ENCODE data around the gene PSME4.
A peak's percentile ranks its signal among the peaks of the same experiment; 100 is the strongest.
"Not testable (repeated sequence)": the region's sequence is repeated elsewhere in the genome, so short reads cannot be mapped to it uniquely, and the experiment has no call there.

Gene PSME4

DNA sequence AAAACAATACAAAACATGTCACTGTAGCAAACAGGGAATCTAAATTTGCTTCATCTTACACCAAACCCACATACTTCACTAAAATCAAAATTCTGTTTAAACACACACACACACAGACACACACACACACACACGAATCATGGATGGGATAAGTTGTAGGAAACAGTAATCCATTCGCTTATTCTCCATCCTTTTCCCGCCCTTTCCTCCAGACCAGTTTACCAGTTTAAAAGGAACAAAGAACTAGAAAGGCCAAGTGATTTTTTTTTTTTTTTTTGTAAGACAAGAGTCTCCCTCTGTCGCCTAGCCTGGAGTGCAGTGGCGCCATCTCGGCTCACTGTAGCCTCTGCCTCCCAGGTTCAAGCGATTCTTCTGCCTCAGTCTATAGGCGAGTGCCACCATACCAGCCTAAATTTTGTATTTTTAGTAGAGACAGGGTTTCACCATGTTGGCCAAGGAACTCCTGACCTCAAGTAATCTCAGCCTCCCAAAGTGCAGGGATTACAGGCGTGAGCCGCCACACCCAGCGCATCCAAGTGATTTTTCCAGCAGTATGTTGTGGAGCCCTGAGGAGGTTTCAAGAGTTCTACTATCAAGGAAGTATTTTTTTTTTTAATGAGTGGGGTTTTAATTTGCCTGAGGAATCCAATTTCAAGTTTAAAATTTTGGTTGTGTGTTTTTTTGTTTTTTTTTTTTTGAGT, 5.7 kb downstream of the PSME4 start:
- DNase-seq (ENCODE audit: low spot score): no peak

DNA sequence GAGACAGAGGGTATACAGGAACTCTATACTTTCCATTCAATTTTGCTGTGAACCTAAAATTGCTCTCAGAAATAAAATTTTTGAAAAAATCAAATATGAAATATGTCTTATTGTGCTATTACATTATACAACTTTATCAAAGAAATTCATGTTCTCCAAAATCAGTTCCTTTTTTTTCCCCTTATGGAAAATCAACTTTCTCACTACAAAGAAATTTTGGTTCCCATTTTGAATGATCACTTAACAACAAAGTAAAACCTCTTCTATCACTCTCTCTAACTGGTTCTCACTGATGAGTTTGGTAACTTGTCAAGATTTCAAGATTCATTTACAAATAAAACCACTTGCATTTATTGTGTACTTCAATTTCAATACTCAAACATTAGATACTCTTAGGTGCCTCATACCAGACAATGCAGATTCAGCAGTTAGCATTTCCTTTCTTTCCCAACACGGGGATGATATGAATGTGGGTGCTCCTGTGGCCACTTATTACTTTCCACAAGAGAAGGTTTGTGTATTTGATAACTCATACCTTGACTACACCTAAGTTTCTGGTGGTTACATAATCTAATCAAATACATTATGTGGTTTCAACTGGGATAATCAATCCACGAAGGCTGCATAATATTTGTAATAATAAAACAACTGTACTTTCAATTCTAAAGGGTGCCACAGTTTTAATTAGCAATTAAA, 6.4 kb downstream of the PSME4 start:
- DNase-seq (ENCODE audit: low spot score): no peak

DNA sequence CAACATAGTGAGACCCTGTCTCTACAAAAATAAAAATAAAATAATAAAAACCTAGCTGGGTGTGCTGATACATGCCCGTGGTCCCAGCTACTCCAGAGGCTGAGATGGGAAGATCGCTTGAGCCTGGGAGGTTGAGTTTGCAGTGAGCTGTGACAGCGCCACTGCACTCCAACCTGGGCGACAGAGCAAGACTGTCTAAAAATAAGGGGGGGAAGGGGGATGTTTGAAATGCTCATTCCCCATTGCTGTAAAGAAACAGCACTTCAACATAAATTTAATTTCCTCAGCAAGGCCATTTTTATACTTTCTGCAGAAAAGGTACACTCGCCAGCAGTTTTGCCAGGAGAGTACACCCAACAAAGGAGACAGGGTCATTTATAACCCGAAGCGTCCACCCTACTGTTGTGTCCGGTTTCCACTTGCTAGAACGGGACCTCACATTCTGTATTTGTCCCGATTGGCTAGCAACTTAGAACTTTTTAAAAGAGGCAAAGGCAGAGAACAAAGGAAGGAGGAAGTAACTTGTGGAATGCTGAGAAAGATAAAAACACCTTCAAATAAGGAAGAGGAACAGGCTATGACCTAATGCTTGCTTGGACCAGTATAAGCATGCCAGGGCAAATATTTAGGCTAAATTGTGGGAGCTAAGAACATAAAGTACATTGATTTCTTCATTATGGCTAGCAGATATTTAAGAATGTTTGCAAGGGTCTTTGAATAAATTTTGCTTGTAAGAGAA, 9.1 kb downstream of the PSME4 start:
- not testable (repeated sequence) for DNase-seq (ENCODE audit: low spot score)

DNA sequence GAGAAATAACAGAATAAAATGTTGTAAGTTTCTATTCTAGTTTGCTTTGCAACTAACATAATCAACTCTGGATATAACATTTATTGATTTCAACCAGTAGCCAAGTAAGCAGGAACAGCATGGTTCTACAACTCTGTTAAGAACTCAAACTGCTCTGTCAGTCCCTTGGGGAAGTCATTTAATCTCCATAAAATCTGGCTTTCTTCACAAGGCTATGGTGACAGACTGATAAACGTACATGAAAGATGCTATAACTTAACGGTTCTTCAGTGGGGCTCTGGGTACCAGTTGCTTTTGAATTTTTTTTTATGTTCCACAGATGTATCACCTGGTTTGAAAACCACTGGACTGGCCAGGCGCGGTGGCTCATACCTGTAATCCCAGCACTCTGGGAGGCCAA, 10.3 kb downstream of the PSME4 start:
- no peak for DNase-seq (ENCODE audit: low spot score)

DNA sequence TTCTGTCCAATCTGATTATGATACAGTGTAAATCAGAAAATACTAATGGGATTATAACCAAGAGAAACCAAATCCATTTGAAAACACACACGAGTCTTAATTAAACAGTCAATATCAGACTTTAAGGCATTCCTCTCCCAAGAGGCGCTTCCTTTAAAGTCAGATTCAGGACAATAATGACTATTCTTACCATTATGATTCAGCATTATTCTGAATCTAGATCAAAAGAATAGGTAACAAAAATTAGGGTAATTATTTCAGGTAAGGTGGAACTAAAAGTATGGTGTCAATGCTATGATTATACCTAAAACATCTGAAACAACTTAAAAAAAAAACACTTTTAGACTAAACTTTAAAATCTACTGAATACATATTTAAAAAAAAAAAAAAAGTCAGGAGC, 12.3 kb downstream of the PSME4 start:
- DNase-seq (ENCODE audit: low spot score): no peak

DNA sequence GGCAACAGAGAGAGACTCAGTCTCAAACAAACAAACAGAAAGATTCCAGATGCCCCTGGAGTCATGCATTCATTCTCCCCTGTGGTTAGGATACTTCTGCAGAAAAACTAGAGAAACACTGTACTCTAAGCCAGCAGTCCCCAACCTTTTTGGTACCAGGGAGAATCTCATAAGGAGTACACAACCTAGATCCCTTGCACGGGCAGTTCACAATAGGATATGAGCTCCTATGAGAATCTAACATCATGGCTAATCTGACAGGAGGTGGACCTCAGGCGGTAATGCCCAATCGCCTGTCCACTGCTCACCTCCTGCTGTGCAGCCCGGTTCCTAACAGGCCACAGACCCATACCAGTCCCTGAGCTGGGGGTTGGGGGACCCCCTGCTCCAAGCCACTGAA, 18.3 kb downstream of the PSME4 start:
- DNase-seq (ENCODE audit: low spot score): no peak

DNA sequence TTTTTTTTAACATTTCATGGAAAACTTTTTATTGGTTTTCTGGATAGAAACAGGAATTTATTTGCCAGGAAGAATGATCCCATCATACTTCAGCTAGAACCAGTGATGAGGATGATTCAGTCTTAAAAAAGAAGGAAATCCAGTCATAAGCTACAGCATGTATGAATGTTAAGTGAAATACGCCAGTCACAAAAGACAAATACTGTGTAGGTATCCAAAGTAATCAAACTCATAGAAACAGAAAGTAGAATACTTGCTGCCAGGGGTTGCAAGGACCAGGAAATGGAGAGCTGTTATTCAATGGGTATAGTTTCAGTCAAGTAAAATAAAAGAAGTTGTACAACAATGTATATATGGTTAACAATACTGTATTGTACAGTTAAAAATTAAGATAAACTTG, 21.3 kb downstream of the PSME4 start:
- DNase-seq (ENCODE audit: low spot score): no peak

DNA sequence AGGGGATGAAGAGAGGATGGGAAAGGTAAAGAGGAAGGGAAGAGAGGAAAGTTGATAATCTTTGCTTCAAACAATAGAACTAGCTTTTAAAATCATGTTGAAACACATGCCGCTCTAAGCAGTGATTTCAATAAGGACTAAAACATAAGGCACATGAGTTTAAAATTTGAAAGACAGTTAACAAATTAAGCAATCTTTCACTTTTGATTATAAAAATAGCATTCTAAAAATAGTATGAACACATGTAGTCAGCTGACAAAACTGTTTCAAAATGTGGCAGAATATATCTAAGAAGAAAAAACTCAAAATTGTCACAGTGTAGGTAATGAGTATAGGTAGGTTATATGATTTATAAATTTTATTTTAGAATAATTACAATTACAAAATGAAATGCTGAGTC, 25.3 kb downstream of the PSME4 start:
- DNase-seq (ENCODE audit: low spot score): no peak

DNA sequence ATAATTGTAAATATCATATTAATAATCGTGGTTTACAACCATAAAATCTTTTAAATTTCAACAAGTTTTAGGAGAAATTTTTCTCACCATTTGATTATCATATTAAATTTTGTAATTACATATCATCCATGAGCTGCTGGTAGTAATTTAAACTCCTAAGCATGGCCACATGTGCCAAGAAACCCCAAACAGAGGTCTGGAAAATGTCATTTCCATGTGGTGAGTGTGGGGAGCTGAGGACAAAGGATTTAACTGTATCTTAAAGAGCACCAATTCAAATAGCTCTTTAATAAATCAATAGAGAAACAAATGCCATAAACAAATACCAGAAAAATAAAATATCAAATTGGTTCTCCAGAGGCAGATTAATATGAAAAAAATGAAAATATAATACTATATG, 26.3 kb downstream of the PSME4 start:
- no peak for DNase-seq (ENCODE audit: low spot score)

DNA sequence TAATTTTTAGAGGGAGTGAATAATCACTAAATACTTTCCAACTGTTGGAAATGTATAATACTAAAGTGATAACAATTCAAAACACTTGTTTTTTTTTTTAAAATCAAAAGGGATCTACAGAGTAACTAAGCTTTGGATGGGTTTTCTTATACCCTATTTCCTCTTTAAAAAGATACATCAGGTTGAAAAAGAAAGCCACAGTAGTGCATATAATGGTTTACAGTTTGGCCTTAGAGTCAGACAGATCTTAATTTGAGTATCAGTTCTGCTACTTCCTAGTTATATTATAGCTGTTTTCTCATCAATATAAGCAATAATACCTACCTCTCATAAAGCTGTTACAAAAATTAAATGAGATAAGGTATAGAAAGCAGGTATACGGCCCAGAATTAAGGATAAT, 28.5 kb downstream of the PSME4 start:
- DNase-seq (ENCODE audit: low spot score): no peak

DNA sequence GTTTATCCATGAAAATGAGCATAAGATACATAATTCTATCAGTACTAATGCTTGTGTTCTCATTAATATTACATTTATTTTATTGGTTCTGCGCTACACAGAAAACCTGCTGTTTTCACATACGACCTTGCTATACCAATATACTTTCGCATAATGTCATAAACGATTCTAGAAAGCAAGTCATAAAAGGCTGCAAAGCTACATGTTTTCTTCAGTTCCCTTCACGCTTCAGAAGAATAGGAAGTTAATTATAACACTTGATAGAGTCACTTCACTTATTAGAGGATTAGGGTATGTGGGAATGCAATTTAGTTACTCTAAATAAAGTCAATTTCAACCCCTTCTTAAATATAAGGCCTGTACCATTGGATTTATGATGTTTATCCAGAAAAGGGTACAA, 29.0 kb downstream of the PSME4 start:
- no peak for DNase-seq (ENCODE audit: low spot score)

DNA sequence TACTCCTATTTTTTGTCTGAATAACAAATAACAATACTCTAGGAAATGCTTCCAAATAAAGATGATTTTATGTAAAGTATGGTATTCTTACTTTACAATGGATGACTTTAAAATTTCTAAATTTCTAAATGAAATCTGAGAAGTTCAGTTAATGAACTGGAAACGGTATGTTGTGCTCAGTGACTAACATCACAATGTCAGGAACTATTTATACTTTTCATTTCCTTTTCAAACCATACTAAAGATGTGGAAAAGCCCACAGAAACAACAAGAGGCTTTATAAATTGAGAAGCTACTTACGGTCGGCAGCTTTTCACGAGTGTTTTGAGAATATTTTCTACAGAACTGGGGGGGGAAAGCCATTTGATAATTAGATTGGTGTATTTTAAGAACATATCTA, 31.1 kb downstream of the PSME4 start:
- DNase-seq (ENCODE audit: low spot score): peak; percentile 4

DNA sequence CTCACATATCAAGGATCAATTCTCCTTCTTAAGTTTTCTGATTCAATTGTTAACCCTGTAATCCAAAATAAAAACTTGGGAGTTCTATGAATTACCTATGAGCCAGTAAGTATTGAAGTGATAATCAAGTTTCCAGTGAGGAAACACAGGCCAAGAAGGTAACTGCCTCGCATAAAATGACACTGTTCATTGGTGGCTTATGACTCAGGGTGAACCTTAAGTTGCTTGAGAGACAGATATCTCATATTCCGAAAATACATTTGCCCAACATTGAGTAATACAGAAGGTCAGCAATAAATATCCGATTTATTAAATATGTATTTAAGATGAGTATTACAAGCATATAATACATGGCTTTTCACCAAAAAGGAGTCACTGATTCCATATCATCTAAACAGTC, 31.9 kb downstream of the PSME4 start:
- DNase-seq (ENCODE audit: low spot score): no peak

DNA sequence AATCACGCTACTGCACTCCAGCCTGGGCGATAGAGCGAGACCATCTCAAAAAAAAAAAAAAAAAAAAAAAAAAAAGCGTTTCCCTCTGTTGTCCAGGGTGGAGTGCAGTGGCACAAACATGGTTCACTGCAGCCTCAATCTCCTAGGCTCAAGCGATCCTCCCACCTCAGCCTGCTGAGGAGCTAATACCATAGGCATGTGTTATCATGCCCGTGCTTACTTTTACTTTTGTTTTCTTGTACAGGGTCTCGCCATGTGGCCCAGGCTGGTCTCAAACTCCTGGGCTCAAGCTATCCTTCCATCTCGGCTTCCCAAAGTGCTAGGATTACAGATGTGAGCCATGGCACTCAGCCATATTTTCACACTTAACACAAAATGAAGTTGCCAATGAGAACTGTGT, 37.5 kb downstream of the PSME4 start:
- DNase-seq (ENCODE audit: low spot score): no peak

DNA sequence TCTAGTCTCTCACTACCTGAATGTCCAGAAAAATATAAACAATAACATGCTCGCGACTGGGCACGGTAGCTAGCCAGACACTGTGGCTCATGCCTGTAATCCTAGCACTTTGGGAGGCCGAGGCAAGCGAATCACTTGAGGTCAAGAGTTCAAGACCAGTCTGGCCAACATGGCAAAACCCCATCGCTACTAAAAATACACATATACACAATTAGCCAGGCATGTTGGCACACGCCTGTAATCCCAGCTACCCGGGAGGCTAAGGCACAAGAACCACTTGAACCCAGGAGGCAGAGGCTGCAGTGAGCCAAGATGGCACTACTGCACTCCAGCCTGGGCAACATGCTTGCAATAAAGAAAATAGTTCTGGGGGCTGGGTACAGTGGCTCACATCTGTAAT, 44.5 kb downstream of the PSME4 start:
- DNase-seq (ENCODE audit: low spot score): not testable (repeated sequence)

DNA sequence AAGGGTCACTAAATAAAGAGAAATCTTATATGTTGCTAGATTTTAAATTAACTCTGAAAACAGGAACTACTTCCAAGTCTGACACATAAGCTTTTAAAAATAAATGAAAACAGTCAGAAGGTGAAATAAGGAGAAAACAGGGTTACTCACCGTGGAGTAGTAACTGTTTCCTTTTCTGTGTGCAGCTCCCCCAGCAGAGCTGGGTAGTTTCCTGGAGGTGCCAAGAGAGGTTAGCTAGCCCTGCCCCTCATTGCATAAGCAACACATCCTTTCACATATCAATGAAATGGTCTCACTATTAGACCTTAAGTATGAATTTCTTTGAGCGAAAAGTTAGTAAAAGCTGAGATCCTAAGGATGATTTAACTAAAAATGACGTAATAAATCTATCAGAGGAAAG, 57.1 kb downstream of the PSME4 start:
- peak; percentile 37 for DNase-seq (ENCODE audit: low spot score)

DNA sequence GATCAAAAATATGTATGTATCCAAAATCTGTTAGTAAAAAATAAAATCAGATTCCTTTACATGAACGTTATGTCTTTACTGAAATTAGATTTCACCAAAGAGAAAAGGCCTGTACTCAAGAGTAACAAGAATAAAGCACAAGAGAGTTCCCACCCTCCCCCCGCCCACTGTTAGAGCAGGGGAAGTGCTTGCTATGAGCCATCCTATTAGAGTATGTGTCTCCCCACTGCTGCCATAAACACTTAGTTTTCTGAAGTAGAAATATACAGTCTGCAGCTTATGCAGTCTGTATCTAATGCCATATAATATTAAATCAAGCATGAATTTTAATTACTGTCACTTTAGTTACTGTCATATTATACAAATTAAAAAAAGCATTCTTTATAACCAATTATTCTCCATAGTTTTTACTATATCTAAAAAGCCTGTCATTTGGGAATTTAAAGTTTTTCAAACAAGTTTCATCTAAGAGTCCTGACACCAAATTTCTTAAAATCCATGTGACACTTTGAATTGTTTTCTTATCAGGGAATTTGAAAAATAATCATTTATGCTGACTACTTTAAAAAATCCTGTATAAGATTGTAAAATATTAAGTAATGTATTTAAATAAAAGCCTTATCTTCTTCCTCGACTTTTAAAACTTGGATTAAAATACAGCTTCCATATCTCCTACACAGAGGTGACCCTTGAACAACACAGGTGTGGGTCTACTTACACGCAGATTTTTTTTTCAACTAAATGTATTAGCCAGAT, 59.2 kb downstream of the PSME4 start:
- DNase-seq (ENCODE audit: low spot score): peak; percentile 2

DNA sequence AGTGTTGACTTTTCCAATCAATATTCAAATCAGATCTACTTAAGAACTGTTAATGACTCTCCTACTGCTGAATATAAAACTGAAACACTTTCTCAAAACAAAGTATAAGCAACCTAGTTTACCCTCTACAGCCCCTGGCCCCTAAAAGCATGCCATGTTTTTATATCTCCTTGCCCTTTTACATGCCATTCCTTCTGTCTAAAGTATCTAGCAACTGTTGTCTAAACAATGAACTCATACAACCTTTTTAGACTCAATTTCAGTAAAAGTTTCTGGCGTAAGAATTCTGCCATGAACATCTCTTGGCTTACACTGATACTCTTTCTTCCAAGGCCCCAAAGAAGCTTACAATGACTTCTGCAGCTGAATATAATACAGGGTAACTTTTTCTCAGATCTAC, 63.2 kb downstream of the PSME4 start:
- no peak for DNase-seq (ENCODE audit: low spot score)

DNA sequence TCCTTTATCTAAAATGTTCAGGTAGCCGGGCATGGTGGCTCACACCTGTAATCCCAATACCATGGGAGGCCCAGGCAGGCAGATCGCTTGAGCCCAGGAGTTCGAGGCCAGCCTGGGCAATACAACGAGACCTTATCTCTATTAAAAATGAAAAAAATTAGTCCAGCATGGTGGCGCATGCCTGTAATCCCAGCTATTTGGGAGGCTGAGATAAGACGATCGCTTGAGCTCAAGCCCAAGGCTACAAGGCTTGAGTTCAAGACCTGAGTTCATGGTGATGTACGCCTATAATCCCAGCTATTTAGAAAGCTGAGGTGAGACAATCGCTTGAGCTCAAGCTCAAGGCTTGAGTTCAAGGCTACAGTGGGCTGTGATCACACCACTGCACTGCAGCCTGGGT, 65.4 kb downstream of the PSME4 start:
- DNase-seq (ENCODE audit: low spot score): no peak

DNA sequence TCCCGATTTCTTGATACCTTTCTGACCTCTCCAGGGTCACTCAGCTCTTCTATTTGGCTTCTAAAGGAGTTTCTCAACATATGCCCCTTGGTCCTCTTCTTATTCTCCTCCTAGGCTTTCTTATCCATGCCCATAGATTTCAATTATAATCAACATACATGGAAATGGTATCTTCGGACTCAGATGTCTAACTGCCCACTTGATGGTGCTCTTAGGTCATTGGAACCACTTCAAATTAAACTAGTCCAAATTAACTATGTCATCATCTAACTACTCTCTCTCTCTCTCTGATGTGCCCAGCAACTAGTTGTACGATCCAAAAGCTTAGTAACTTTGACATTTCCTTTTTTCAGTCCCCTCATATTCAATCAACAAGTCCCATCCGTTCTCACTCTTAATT, 67.8 kb downstream of the PSME4 start:
- no peak for DNase-seq (ENCODE audit: low spot score)

DNA sequence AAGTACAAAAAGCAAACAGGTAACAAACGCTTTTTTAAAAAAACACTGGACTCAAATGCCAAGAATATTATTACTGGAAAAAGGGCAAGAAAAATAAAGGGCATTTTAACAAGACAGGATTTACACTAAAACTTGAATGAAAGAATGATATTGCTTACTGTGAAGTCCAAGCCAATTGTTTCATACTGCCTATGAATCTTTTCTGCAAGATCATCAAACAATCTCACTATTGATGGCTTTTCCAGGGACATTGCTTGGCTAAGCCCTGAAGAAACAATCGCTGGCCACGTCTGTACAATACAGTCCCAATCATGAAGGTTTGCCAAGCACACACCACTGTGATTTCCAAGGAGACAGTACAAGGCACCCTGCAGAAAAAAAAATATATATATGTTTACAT, 69.6 kb downstream of the PSME4 start:
- no peak for DNase-seq (ENCODE audit: low spot score)

DNA sequence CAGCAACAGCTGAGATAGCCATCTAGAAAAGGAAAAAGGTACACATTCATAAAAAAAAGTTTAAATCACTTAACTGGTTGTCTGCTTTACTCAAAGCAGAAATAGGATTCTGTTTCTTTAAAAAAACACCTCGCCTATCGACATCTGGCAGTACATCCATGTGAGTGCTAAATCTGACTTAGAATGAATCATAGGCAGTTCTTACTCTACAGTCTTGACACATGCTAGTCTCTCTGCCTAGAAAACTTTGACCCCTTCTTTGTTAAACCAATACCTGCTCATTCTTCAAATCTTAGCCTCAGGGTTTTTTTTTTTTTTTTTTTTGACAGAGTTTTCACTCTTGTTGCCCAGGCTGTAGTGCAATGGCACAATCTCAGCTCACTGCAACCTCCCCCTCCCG, 73.9 kb downstream of the PSME4 start:
- DNase-seq (ENCODE audit: low spot score): peak; percentile 65
